ENCODE data around the gene CD7.
A peak's percentile ranks its signal among the peaks of the same experiment; 100 is the strongest.

Gene CD7

DNA sequence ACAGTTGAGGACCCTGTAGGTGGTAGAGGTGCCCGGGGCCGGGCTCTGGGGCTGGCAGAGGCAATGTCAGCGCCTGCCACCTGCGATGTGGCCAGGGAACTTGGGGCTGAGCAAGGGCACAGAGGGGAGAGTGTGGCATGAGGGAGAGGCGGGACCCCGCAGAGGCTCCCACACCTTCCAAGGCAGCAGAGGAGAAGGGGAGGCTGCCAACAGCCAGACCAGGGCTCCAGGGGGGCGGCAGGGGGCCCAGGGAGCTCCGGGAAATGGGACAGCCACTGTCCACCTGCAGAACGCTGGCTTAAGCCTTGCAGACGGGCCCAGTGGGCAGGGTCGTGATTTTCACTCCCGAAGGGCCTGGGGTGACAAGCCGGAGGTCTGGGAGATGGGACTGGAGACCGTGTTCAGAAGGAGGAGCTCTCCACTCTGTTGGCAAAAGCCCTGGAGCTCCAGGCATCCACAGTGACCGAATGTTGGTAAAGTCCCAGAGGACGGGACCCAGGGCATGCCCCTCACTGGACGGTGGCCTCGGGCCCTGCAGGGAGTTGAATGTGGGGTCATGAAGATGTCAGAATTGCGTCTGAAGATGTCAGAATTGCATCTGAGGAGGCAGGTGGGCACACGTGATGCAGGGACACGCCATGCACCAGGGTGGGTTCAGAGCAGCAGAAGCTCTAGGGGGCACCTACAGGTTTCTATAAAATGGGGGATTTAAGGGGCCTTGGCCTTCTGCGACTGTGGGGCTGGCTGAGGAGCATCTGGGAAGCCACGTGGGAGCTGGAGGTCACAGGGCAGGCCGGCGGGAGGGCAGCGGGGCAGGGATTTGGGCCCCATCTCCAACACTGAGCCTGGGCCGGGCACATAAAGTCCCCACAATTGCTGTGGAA, 18.6 kb downstream of the CD7 start:
- DNase-seq (ENCODE audit: low read depth): no peak

DNA sequence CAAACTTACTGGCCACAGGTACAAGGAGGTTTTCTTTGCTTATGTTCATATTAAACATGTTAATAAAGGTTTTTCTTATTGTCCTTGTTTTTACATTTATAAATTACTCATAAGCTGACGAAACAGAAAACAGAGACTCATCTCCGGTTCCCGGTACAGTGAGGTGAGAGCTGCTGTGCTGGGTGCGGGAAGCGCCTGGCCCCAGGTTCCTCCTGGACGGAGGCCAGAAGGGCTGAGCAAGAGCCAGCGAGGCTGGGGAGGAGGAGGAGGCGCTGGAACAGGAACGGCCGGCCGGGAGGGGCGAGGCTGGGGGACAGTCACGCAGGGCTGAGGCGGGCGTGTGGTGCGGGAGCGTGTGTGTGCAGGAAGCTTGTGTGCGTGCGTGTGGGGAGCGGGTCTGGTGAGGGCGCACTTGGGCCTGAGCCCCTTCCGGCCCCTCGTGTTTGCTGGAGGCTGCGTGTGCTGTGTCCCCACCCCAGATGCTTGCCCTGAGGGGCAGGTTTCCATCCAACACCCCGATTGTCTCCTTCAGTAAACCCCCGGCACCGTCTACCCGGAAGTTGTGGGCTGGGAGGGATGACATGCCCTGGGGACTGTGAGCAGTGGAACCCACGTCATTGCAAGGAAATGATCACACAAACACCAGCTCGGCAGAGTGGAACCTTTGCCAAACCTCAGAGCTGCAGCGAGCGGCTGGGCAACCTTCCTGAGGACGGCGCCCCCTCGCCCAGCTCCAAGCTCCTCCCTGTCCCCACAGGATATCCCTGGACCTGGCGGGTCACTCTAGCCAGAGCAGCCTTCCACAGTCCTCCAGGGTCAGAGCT, 19.5 kb downstream of the CD7 start:
- DNase-seq (ENCODE audit: low read depth): peak; percentile 96

- DNase-seq (ENCODE audit: low read depth): peak; percentile 90
These were observed 20.1 kb downstream of the CD7 start for GRCh38 chr17:82297280-82297713.

DNA sequence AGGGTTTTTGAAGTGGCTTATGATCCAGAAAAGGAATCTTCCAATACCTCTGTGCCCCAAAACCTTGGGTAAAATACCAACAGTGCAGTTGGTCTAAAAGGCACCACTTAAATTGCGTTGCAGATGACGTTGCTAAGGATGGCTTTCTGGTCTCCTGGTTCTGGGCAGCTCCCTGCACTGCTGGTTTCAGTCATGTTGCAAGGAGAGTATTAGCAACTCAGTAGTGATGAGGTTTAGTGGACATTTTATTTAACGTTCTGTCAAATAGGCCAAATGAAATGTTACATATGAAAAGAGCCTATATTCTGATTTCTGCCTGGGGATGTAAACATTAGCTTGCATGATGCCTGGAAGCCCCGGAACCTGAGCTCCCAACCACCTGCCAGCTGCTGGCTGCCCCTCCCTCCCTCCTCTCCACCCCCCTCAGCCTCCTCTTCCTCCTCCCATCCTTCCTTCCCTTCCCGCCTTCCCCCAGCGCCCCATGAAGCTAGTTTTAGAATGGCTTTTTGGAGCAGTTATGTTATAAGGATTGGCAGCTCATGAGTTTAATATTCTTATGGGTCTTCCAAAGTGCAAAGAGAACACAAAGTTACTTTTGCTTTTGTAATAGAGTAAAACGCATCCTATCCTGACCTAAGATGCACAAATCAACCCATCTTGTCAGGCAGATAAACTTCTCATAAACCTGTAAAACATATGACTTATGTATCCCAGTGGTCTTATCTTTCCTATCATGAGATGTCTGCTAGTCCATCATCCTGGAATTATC, 20.7 kb downstream of the CD7 start:
- DNase-seq (ENCODE audit: low read depth): no peak

DNA sequence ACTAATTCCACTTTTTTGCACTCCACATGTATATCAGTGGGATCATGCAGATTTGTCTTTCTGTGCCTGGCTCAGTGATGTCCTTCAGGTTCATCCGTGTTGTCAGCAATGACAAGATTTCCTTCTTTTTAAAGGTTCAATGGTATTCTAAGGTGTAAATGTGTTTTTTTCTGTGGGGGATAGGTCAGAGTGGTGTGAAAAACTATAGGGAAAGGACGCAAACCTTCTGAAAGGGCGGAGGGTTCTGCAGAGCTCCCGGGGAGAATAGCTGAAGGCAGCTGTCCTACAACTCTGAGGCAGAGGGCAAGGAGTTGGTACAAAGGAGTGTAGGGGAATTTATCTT, 22.0 kb downstream of the CD7 start:
- no peak for DNase-seq (ENCODE audit: low read depth)

GRCh38 chr17:82294064-82294773, 23.2 kb downstream of the CD7 start:
- no peak for DNase-seq (ENCODE audit: low read depth)

DNA sequence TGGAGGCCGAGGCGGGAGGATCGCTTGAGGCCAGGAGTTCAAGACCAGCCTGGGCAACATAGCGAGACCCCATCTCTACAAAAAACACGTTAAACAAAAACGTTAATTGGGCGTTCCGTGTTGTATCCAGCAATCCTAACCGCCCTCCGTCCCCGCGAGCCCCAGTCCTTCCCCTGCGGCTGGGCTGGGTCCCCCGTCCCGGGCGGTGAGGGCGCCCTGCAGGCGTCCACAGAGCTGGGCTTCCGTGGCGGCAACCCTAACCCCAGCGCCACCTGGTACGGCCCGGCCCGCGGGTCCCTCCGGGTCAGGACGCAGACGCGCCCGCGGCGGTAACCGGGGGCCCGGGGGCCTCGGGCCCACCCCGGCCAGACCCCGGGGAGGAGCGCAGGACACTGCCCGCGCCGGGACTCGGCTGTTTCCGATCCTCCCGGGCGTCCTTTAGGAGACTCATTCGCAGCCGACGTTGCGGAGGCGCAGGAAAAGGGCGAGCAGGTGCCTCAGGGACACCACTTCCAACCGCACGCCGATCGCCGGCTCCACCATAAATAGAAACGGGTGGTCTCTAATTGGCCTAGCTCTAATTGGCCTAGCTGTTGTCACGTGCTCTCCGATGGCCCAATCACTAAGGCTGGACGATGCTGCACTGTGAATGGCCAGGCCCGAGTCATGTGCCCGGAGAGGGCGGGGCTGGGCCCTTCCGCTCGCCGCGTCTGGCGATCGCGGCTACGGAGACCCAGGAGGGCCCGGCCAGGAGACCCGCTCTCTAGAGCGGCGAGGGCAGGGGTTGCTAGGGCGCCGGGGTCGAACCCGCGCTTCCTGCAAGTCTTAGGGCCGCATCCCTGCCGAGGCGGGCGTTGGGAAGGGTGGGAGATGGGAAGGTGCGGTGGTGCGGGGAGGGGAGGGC, 24.9 kb downstream of the CD7 start:
- DNase-seq (ENCODE audit: low read depth): peak; percentile 88

DNA sequence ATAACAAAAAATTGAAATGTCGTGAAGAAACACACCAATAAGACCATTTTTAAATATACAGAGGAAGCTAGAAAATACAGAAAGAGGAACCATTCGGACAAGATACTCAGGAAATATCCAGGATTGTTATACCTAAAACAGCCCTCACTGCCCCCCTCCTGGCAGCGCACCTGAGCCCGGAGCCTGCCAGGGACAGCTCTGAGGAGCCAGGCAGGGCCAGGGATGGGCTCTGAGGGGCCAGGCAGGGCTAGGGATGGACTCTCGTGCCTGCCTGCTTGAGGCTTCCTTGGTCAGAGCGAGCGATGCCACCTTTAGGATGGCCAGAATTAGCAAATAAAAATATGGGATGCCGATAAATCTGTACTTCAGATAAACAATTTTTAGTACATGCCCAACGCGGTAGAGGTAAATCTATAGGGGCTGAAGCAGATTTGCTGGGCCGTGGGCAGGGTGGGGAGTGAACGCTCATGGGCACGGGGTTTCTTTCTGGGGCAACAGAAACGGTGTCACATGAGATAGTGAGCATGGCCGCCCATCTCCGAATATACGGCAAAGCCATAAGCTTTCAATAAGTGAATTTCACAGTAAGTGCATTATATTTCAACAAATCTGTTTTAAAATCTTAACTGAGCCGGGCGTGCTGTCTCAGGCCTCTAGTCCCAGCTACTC, 25.7 kb downstream of the CD7 start:
- no peak for DNase-seq (ENCODE audit: low read depth)

DNA sequence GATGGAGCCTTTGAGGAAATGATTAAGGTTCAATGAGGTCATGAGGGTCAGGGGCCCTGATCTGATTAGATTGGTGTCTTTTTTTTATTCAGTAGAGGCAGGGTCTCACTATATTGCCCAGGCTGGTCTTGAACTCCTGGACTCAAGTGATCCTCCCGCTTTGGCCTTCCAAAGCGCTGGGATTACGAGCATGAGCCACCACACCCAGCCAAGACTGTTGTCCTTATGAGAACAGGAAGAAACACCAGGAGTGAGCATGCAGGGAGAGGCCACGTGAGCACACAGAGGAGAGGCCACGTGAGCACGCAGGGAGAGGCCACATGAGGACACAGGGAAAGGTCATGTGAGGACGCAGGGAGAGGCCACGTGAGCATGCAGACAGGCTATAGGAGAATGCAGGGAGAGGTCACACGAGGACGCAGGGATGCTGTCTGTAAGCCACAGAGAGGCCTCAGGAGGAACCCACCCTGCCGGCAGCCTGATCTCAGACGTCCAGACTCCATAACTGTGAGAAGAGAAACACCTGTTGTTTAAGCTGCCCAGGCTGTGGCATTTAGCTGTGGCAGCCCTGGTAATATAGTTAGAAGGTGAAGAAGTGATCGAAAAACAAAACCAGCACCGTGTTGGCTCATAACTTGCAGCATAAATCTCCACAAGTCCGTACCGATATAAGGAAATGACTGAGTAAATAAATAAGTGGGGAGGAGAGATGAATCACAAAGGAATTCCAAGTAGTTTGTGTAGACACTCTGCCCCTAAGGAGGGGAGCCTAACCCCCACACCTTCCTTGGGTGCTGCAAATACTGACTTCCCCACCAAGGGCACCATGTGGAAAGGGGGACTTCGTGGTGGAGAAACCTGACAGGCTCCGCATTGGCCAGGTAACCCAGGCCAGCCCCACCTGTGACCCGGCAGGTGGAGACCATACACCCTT, 29.3 kb downstream of the CD7 start:
- DNase-seq (ENCODE audit: low read depth): no peak

DNA sequence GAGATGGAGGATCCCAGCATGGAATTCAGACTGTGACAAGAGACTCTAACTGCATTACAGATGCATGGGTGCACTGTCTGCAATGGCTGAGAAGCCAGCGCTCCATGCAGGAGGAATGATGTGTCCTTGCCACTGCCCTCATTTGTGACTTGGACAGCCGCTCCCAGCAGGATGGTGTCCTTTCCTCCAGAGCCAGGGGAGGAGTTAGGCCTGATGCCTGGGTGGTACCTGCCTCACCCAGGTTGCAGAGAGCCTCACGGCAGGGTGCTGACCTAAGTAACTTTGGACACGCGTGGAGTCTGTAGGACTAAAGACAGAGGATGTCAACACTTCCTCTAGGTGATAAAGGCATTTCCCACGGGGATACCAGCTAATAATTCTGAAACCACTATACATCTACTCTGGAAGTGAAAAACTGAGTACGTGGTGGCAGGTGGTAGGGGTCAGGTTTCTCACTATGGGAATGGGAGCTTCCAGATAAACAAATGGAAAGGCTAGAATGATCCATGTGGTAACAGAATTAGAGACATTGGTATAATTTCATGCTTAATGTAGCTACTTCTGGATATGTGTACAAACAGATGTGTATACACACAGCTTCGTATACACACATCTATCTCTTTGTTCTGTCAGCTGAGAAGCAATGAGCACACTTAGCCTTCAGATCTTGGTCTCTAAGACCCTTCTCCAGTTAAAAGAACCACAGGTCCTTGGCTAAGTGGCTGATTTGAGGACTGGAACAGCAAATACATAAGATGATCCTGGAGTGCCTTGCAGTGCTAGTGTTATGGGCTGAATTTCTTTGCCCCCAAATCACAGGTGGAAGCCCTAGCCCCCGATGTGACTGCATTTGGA, 30.2 kb downstream of the CD7 start:
- DNase-seq (ENCODE audit: low read depth): no peak

- no peak for DNase-seq (ENCODE audit: low read depth)
These were observed 32.3 kb downstream of the CD7 start for GRCh38 chr17:82285141-82285540.

DNA sequence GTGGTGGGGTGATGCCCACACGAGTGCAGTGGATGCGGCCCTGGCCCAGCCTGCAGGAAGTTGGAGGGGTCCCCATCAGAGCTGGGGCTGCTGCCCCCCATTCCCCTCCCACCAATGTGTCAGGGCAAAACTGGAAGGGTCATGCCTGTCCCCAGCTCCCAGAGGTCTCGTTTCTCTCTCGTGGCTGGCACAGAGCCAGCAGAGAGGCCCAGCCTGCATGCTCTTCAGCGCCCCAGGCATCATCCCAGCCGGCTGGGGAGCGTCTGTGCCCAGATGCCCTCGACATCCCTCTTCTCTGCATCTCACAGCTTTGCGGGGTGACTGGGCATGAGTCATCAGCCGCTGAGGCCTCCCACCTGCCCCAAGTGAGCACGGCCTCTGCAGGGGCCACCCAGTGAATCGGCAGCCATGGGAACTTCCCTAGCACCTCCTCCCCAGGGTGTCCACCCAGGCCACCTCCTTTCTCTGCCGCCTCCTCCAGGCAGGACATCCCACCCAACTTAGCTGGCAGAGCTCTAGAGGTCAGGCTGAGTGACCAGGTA, 34.1 kb downstream of the CD7 start:
- DNase-seq (ENCODE audit: low read depth): no peak

GRCh38 chr17:82282239-82283207, 34.9 kb downstream of the CD7 start:
- DNase-seq (ENCODE audit: low read depth): no peak

DNA sequence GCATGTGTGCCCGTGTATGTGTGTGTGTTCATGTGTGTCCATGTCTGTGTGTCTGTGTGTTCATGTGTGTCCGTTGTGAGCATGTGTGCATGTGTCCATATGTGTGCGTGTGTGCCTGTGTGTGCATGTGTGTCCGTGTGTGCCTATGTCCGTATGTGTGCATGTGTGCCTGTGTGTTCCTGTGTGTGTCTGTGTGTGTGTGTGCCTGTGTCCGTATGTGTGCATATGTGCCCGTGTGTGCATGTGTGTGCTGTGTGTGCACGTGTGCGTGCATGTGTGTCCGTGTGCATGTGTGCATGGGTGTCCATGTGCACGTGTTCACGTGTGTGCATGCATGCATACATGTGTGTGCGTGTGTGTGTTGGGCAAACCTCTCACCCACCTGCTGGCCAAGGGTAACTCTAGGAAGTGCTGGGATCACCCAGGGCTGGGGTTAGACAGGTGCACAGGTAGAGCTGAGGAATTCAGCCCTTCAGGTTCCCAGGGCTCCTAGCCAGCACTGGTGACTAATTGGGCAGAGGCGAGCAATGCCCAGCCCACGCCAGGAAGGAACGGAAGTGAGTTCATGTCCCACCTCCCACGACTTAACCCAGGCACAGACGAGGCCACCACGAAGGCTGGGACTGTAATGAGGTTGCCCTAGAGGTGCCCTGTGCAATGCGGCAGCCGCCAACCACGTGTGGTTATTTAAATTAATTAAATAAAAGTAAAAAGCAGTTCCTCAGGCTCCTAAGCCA, 35.7 kb downstream of the CD7 start:
- no peak for DNase-seq (ENCODE audit: low read depth)

- DNase-seq (ENCODE audit: low read depth): no peak
These were observed 36.3 kb downstream of the CD7 start for GRCh38 chr17:82281076-82281475.

- no peak for DNase-seq (ENCODE audit: low read depth)
These were observed 36.9 kb downstream of the CD7 start for GRCh38 chr17:82280537-82280936.

Data from T-helper 22 cell (primary cell).